HepG2 (cell line): Measurements from ENCODE around the gene URAD. TPM values are rescaled to one million over a fixed set of nuclear protein-coding genes. Genes with fewer than 3 reads are reported as not detected.

Experiments
- ATAC-seq: fragments of 200-7000 bp; cut with Tn5 transposase; 3 replicates; pipeline ENCODE4 v1.9.1; 2020; ENCODE audit warnings: mild to moderate bottlenecking, moderate library complexity
- BruUV-seq: library from RNA; stranded (reverse); fragments of 400-500 nt; replicated peaks from 2 replicates; lab custom pipeline; 2021; lab: Mats Ljungman, UMichigan
- CTCF ChIA-PET: fragments of 300-600 bp; formaldehyde crosslinking; extraction: SDS; loops from one replicate; lab custom pipeline; 2021; ENCODE audit warnings: low total read pairs, inconsistent platforms, low intra/inter-chr PET ratio; lab: Yijun Ruan, JAX
- POLR2A ChIA-PET: fragments of 350-600 bp; sonication (Branson Sonifier 250); formaldehyde crosslinking; loops from one replicate; lab custom pipeline; 2020; ENCODE audit warnings: antibody characterized with exemption, inconsistent platforms; lab: Yijun Ruan, JAX
- DNase-seq: peaks from one replicate; pipeline ENCODE4 v3.0.0-alpha.2; 2015; ENCODE audit warnings: low spot score
- FAIRE-seq: peaks from 3 replicates; lab custom pipeline; 2011; peaks lifted over from hg19 to GRCh38; lab: Jason Lieb, UNC
- H2AFZ ChIP-seq: one replicate; pipeline ENCODE4 v1.6.1; 2011; ENCODE audit warnings: low read length, inconsistent platforms
- H3K27ac ChIP-seq: fragments of 300-600 bp; 3 replicates; pipeline ENCODE4 v1.8.0; 2011; ENCODE audit warnings: mixed run types, mild to moderate bottlenecking, mixed read lengths, low read length, inconsistent platforms; ENCODE audit not compliant: insufficient read depth; ENCODE audit errors: extremely low read length
- H3K27me3 ChIP-seq, 2 experiments: fragments of 200-600 bp in 1 of 2; 2 replicates in 1 of 2; 3 replicates in 1 of 2; pipeline versions ENCODE4 v1.6.0 to v1.8.0; 2011; ENCODE audit warnings: low read length in 2 of 2, mild to moderate bottlenecking in 2 of 2, moderate library complexity in 2 of 2, inconsistent platforms in 1 of 2; ENCODE audit not compliant: insufficient read depth in 2 of 2, control insufficient read depth in 1 of 2
- H3K36me3 ChIP-seq, 2 experiments: fragments of 200-600 bp in 1 of 2; replicated peaks in 1 of 2; 2 replicates in 1 of 2; 3 replicates in 1 of 2; pipeline versions ENCODE4 v1.5.1 to v1.8.0; 2011; ENCODE audit warnings: low read length in 2 of 2, inconsistent platforms in 1 of 2; ENCODE audit not compliant: insufficient read depth in 2 of 2, control insufficient read depth in 1 of 2
- H3K4me1 ChIP-seq: 2 replicates; pipeline ENCODE4 v1.5.1; 2012; ENCODE audit warnings: low read length, inconsistent platforms; ENCODE audit not compliant: insufficient read depth
- H3K4me2 ChIP-seq: 2 replicates; pipeline ENCODE4 v1.6.0; 2011; ENCODE audit warnings: low read depth, low read length, inconsistent platforms
- H3K4me3 ChIP-seq, 3 experiments: fragments of 200-600 bp in 1 of 3; sonication (generic), shearing (Covaris generic) in 1 of 3; replicated peaks in 1 of 3; 2 replicates each; pipeline ENCODE4 v1.5.1; 2011 to 2016; ENCODE audit warnings: low read length in 3 of 3, inconsistent platforms in 2 of 3, low read depth in 2 of 3, mild to moderate bottlenecking in 2 of 3, control low read depth in 1 of 3, mixed read lengths in 1 of 3; ENCODE audit not compliant: insufficient read depth in 1 of 3
- H3K79me2 ChIP-seq: one replicate; pipeline ENCODE4 v1.6.1; 2011; ENCODE audit warnings: low read length, inconsistent platforms; ENCODE audit not compliant: insufficient read depth
- H3K9ac ChIP-seq: 2 replicates; pipeline ENCODE4 v1.6.0; 2011; ENCODE audit warnings: mild to moderate bottlenecking, low read depth, low read length, inconsistent platforms; ENCODE audit not compliant: insufficient read depth
- H3K9me3 ChIP-seq: 2 replicates; pipeline ENCODE4 v1.5.1; 2012; ENCODE audit warnings: mild to moderate bottlenecking, low read length
- H4K20me1 ChIP-seq: 2 replicates; pipeline ENCODE4 v1.6.0; 2011; ENCODE audit warnings: inconsistent platforms, mild to moderate bottlenecking, low read length, moderate library complexity; ENCODE audit not compliant: insufficient read depth
- CREM ChIP-seq, 2 experiments: sonication (generic) in 1 of 2; formaldehyde crosslinking in 1 of 2; IDR thresholded peaks; 2 replicates each; pipeline versions ENCODE4 v1.4.0 to v1.6.1; 2016 to 2020; ENCODE audit warnings: antibody characterized with exemption in 1 of 2, mild to moderate bottlenecking in 1 of 2, missing genetic modification reagents in 1 of 2
- KLF9 ChIP-seq: IDR thresholded peaks from 2 replicates; pipeline ENCODE4 v1.6.1; 2016; ENCODE audit warnings: low read depth
- NAIF1 ChIP-seq: sonication (generic); formaldehyde crosslinking; IDR thresholded peaks from 2 replicates; pipeline ENCODE4 v1.5.0; 2020; ENCODE audit warnings: mild to moderate bottlenecking, missing genetic modification reagents, borderline replicate concordance
- ZFP90 ChIP-seq: sonication (generic); formaldehyde crosslinking; IDR thresholded peaks from 2 replicates; pipeline ENCODE4 v1.8.0; 2022; ENCODE audit warnings: missing genetic modification reagents, mild to moderate bottlenecking, inconsistent platforms, borderline replicate concordance
- ZNF468 ChIP-seq: sonication (generic); formaldehyde crosslinking; IDR thresholded peaks from 2 replicates; pipeline ENCODE4 v1.8.0; 2022; ENCODE audit warnings: mild to moderate bottlenecking, moderate library complexity, missing genetic modification reagents
- ZNF563 ChIP-seq: sonication (generic); formaldehyde crosslinking; IDR thresholded peaks from 2 replicates; pipeline ENCODE4 v1.8.0; 2022; ENCODE audit warnings: mild to moderate bottlenecking, moderate library complexity, missing genetic modification reagents
- WGBS: methylation state at CpG from one replicate; pipeline ENCODE4 v1.1.6; 2017; ENCODE audit warnings: low lambda C conversion rate; 5-methylcytosine and 5-hydroxymethylcytosine counted together
- in situ Hi-C: cut with HindIII; loops from 2 replicates; pipeline ENCODE4 v1.10.0; 2017; ENCODE audit warnings: low pct_unique_long_range_greater_than_20kb; ENCODE audit not compliant: extremely low pct_ligation_motif_present
- intact Hi-C: fragments of 100-400 bp; cut with micrococcal nuclease; formaldehyde crosslinking; loops from one replicate; pipeline ENCODE4 v1.10.0; 2022; ENCODE audit not compliant: unreplicated experiment
- polyA plus RNA-seq, 8 experiments: library from polyadenylated mRNA; depleted of rRNA in 3 of 8; stranded (reverse) in 7 of 8; unstranded in 1 of 8; fragments of >200 nt; fragmentation: Illumina TruSeq in 4 of 8; extraction: Trizol in 4 of 8; gene quantifications; 2 replicates each; pipeline versions ENCODE4 v1.2.1 to v1.2.3, GENCODE V29; 2011 to 2016; ENCODE audit warnings: low read depth in 4 of 8, missing spikeins in 1 of 8, mixed read lengths in 1 of 8; ENCODE audit not compliant: insufficient read depth in 1 of 8
- total RNA-seq, 5 experiments: library from RNA; depleted of rRNA; stranded (reverse); fragments of >200 nt; fragmentation: Illumina TruSeq; extraction: Trizol; gene quantifications; 2 replicates each; pipeline ENCODE4 v1.2.3, GENCODE V29; 2016; ENCODE audit warnings: low read depth in 1 of 5
- TF ChIP-seq, protein P1 (sequence below): sonication (generic); formaldehyde crosslinking; IDR thresholded peaks from 2 replicates; pipeline ENCODE4 v1.4.0; 2020; ENCODE audit warnings: missing genetic modification reagents
- TF ChIP-seq, protein P2 (sequence below): IDR thresholded peaks from 2 replicates; pipeline ENCODE4 v1.6.1; 2016; ENCODE audit warnings: low read depth, missing genetic modification reagents, missing compliant biosample characterization

The URAD gene
- total and polyA plus RNA-seq, 2 of the 13 experiments (the other 11 are each of a cell fraction or from before 2014, with no cell fraction given): not detected

DNA sequence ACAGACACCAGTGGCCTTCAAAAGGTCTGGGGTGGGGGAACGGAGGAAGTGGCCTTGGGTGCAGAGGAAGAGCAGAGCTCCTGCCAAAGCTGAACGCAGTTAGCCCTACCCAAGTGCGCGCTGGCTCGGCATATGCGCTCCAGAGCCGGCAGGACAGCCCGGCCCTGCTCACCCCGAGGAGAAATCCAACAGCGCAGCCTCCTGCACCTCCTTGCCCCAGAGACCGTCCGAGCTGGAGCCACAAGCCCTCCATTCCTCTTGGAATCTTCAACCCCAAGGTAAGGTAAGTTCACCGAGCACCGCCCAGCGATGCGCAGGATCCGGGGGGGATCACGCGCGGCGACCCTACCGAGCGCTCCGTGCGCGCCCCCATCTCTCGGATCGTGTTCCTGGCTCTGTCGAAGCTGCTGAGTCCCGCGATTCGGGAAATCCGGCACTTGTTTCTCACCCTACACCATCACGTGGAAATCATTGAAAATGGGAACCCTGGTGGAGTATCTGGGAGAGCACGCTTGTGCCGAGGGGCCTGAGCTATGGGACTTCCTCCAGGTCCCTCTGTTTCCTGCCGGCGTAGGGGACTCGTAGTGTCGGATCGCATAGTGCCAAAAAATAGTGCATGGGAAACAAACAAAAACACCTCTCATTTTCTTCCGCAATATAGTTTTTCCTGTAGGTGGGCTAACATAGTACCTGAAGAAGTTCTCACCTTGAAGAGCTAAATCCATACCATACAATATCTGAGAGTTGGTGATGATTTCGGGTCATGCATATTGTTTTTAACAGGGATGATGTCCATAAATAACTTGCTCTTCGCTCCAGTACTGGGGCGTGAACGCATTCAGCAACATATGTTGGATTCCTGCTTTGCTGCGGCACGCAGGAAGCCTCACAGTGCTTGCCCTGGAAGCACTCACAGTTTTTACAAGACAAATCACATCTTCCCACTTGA, 59.4 kb downstream of the URAD start:
- ATAC-seq: no peak
- FAIRE-seq: no peak
- WGBS: 80% methylated on average over 44 of the region's 48 CpGs
- no TSS peak for BruUV-seq
- Histone ChIP-seq H3K27ac (no peak overlapping the region), H3K4me3 (no peak overlapping the region), H3K36me3 (no peaks in the 10 kb centered on the region), H4K20me1 (no peaks in the 10 kb centered on the region), H3K4me2 (no peak overlapping the region), H3K9ac (no peak overlapping the region), H3K79me2 (no peaks in the 10 kb centered on the region), H3K9me3 (no peaks in the 10 kb centered on the region), H3K27me3 (0 out of 5 replicates have a peak, but pooled peaks cover 0 to 7% of the 10 kb centered on the region in 2 experiments), H2AFZ (no peak overlapping the region), H3K4me1 (no peaks in the 10 kb centered on the region)
- ChIA-PET POLR2A (no interaction called here), CTCF (no interaction called here)
- TF ChIP-seq ZFP90 (no peak), KLF9 (CRISPR knock-in tag) (no peak), ZNF563 (CRISPR knock-in tag) (no peak), NAIF1 (CRISPR knock-in tag) (no peak), ZNF468 (CRISPR knock-in tag) (no peak), CREM (IDR thresholded peaks at IDR 0.05) (no peak), CREM (CRISPR knock-in tag; IDR thresholded peaks at IDR 0.05) (no peak)
- TF ChIP-seq, protein P1, sequence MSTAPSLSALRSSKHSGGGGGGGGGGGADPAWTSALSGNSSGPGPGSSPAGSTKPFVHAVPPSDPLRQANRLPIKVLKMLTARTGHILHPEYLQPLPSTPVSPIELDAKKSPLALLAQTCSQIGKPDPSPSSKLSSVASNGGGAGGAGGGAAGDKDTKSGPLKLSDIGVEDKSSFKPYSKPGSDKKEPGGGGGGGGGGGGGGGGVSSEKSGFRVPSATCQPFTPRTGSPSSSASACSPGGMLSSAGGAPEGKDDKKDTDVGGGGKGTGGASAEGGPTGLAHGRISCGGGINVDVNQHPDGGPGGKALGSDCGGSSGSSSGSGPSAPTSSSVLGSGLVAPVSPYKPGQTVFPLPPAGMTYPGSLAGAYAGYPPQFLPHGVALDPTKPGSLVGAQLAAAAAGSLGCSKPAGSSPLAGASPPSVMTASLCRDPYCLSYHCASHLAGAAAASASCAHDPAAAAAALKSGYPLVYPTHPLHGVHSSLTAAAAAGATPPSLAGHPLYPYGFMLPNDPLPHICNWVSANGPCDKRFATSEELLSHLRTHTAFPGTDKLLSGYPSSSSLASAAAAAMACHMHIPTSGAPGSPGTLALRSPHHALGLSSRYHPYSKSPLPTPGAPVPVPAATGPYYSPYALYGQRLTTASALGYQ (CRISPR knock-in tag): no peak
- TF ChIP-seq, protein P2, sequence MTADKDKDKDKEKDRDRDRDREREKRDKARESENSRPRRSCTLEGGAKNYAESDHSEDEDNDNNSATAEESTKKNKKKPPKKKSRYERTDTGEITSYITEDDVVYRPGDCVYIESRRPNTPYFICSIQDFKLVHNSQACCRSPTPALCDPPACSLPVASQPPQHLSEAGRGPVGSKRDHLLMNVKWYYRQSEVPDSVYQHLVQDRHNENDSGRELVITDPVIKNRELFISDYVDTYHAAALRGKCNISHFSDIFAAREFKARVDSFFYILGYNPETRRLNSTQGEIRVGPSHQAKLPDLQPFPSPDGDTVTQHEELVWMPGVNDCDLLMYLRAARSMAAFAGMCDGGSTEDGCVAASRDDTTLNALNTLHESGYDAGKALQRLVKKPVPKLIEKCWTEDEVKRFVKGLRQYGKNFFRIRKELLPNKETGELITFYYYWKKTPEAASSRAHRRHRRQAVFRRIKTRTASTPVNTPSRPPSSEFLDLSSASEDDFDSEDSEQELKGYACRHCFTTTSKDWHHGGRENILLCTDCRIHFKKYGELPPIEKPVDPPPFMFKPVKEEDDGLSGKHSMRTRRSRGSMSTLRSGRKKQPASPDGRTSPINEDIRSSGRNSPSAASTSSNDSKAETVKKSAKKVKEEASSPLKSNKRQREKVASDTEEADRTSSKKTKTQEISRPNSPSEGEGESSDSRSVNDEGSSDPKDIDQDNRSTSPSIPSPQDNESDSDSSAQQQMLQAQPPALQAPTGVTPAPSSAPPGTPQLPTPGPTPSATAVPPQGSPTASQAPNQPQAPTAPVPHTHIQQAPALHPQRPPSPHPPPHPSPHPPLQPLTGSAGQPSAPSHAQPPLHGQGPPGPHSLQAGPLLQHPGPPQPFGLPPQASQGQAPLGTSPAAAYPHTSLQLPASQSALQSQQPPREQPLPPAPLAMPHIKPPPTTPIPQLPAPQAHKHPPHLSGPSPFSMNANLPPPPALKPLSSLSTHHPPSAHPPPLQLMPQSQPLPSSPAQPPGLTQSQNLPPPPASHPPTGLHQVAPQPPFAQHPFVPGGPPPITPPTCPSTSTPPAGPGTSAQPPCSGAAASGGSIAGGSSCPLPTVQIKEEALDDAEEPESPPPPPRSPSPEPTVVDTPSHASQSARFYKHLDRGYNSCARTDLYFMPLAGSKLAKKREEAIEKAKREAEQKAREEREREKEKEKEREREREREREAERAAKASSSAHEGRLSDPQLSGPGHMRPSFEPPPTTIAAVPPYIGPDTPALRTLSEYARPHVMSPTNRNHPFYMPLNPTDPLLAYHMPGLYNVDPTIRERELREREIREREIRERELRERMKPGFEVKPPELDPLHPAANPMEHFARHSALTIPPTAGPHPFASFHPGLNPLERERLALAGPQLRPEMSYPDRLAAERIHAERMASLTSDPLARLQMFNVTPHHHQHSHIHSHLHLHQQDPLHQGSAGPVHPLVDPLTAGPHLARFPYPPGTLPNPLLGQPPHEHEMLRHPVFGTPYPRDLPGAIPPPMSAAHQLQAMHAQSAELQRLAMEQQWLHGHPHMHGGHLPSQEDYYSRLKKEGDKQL (CRISPR knock-in tag): no peak
- in situ Hi-C loops (no loop called here), intact Hi-C loops (no loop called here)
- DNase-seq: no peak
